Neuron (in vitro differentiated cells): ENCODE results near the gene GAPVD1.
"Not testable (repeated sequence)": the region's sequence is repeated elsewhere in the genome, so short reads cannot be mapped to it uniquely, and the experiment has no call there.

Experiments
- H2AFZ ChIP-seq: one replicate; pipeline ENCODE4 v1.6.1; 2013; ENCODE audit warnings: low read depth, mild to moderate bottlenecking, inconsistent platforms, low read length, moderate library complexity
- H3K27me3 ChIP-seq: one replicate; pipeline ENCODE4 v1.6.1; 2013; ENCODE audit warnings: low read length; ENCODE audit not compliant: insufficient read depth
- H3K36me3 ChIP-seq: one replicate; pipeline ENCODE4 v1.6.1; 2013; ENCODE audit warnings: low read length; ENCODE audit not compliant: insufficient read depth
- H3K4me1 ChIP-seq: one replicate; pipeline ENCODE4 v1.6.1; 2013; ENCODE audit warnings: low read length; ENCODE audit not compliant: insufficient read depth
- H3K4me3 ChIP-seq: 2 replicates; pipeline ENCODE4 v1.5.1; 2013; ENCODE audit warnings: mild to moderate bottlenecking, low read length, moderate library complexity
- H3K9me3 ChIP-seq: one replicate; pipeline ENCODE4 v1.6.1; 2013; ENCODE audit warnings: low read length

GAPVD1 gene

DNA sequence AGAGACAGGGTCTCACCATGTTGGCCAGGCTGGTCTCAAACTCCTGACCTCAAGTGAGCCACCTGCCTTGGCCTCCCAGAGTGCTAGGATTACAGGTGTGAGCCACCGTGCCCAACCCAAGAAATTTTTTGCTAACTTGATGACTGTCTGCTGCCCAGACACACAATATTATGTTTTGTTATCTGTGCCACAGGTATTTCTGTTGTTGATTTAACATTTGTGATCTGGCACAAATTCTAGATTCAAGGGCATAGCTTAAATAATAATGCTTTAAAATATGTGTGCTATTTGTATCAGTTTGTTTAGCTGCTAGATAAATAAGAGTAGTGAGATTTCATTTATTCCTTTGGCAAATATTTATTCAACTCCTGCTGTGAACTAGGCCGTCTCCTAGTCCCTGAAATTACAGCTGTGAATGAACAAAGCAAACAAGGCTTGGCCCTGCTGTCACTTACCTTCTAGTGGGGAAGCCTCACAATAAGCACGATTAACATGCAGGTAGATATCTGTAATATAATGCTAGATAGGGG is 35.3 kb downstream of the GAPVD1 start:
- H3K9me3 ChIP-seq = no peaks in the 10 kb centered on the region
- H3K27me3 ChIP-seq = no peaks in the 10 kb centered on the region
- no peaks in the 10 kb centered on the region for H3K4me1 ChIP-seq
- H3K4me3 ChIP-seq = no peak overlapping the region
- H3K36me3 ChIP-seq = peaks cover 12% of the 10 kb centered on the region
- no peak overlapping the region for H2AFZ ChIP-seq

DNA sequence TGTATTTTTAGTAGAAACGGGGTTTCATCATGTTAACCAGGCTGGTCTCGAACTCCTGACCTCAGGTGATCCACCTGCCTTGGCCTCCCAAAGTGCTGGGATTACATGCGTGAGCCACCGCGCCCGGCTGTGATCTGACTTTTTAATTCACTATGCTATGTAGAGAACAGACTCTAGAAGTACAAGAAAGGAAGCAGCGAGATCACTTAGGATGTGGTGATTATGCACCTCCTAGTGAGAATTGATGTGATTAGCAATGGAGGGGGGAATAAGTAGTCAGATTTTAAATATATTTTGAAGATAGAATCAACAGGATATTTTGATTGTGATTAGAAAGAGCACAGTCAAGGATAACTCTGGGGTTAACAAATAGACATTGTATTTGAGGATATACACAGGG is 36.3 kb downstream of the GAPVD1 start:
- peaks cover 22% of the 10 kb centered on the region for H3K36me3 ChIP-seq
- H3K27me3 ChIP-seq = no peaks in the 10 kb centered on the region
- no peak overlapping the region for H2AFZ ChIP-seq

DNA sequence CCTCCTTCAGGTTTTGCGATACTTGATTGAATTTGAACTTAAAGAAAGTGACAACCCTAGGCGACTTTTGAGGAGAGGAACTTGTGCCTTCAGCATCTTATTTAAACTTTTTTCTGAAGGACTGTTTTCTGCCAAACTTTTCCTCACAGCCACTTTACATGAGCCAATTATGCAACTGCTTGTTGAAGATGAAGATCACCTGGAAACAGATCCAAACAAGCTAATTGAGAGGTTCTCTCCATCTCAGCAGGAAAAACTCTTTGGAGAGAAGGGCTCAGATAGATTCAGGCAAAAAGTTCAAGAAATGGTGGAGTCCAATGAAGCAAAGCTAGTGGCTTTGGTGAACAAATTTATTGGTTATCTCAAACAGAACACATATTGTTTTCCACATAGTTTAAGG is 40.6 kb downstream of the GAPVD1 start:
- no peaks in the 10 kb centered on the region for H3K27me3 ChIP-seq

More for the DNA sequence above, 36.3 kb downstream of the GAPVD1 start:
- Histone ChIP-seq H3K4me3 (no peak overlapping the region), H3K4me1 (no peaks in the 10 kb centered on the region), H3K9me3 (no peaks in the 10 kb centered on the region)

DNA sequence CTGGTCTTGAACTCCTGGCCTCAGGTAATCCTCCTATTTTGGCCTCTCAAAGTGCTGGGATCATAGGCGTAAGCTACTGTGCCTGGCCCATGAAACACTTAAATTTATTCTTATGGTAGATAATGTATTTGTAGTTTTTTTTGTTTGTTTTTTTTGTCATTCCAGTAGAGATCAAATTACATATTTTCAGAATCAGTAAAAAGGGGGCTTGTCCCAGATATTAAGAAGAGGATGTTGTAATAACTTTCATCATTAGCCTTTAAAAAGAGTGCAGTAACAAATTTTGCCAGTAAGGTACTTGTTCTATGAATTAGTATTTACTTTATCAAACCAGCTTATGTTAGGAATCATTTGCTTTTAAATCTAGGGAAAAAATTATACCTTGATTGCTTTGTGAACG is 42.6 kb downstream of the GAPVD1 start:
- Histone ChIP-seq H3K4me1 (no peaks in the 10 kb centered on the region), H2AFZ (no peak overlapping the region), H3K27me3 (no peaks in the 10 kb centered on the region), H3K36me3 (peaks cover 61% of the 10 kb centered on the region), H3K4me3 (no peak overlapping the region), H3K9me3 (no peaks in the 10 kb centered on the region)

More for the DNA sequence above, 40.6 kb downstream of the GAPVD1 start:
- no peak overlapping the region for H2AFZ ChIP-seq
- H3K4me3 ChIP-seq = no peak overlapping the region
- peaks cover 49% of the 10 kb centered on the region for H3K36me3 ChIP-seq
- no peaks in the 10 kb centered on the region for H3K4me1 ChIP-seq
- H3K9me3 ChIP-seq = no peaks in the 10 kb centered on the region

DNA sequence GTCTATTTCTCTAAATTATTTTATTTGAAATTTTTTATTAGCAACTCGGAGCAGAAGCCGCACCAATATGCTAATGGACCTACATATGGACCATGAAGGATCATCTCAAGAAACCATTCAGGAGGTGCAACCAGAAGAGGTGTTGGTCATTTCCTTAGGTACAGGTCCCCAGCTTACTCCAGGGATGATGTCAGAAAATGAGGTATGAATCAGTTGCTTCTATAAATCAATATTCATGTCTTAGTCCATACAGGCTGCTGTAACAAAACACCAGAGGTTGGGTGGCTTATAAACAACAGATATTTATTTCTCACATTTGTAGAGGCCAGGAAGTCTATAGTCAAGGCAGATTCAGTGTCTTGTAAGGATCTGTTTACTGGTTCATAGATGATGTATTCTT is 50.8 kb downstream of the GAPVD1 start:
- H3K27me3 ChIP-seq = no peaks in the 10 kb centered on the region
- no peaks in the 10 kb centered on the region for H3K4me1 ChIP-seq
- no peak overlapping the region for H2AFZ ChIP-seq
- H3K36me3 ChIP-seq = peaks cover 44% of the 10 kb centered on the region
- H3K9me3 ChIP-seq = peaks cover 11% of the 10 kb centered on the region
- H3K4me3 ChIP-seq = no peak overlapping the region

DNA sequence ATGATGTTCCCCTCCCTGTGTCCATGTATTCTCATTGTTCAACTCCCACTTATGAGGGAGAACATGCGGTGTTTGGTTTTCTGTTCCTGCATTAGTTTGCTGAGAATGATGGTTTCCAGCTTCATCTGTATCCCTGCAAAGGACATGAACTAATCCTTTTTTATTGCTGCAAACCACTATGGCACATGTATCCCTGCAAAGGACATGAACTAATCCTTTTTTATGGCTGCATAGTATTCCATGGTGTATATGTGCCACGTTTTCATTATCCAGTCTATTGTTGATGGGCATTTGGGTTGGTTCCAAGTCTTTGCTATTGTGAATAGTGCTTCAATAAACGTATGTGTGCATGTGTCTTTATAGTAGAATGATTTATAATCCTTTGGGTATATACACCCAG is 54.7 kb downstream of the GAPVD1 start:
- not testable (repeated sequence) for H3K4me3 ChIP-seq, H3K27me3 ChIP-seq, H2AFZ ChIP-seq, H3K4me1 ChIP-seq
- Histone ChIP-seq H3K9me3 (peaks cover 19% of the 10 kb centered on the region), H3K36me3 (peaks cover 40% of the 10 kb centered on the region)

DNA sequence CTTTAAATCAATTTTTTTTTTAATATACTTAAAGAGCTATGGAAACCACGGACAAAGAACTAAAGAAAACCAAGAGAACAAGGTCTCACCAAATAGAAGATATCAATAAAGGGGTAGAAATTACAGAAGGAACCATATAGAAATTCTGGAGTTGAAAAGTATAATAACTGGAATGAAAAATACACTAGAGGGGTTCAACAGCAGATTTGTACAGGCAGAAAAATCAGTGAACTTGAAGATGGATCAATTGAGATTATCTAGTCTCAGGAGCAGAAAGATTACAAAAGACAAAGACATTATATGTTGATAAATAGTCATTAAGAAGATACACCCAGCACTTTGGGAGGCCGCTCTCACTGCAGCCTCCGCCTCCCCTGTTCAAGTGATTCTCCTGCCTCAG is 56.1 kb downstream of the GAPVD1 start:
- no peak overlapping the region for H2AFZ ChIP-seq
- no peaks in the 10 kb centered on the region for H3K4me1 ChIP-seq
- H3K27me3 ChIP-seq = no peaks in the 10 kb centered on the region
- peaks cover 37% of the 10 kb centered on the region for H3K36me3 ChIP-seq
- no peak overlapping the region for H3K4me3 ChIP-seq
- H3K9me3 ChIP-seq = peaks cover 19% of the 10 kb centered on the region

DNA sequence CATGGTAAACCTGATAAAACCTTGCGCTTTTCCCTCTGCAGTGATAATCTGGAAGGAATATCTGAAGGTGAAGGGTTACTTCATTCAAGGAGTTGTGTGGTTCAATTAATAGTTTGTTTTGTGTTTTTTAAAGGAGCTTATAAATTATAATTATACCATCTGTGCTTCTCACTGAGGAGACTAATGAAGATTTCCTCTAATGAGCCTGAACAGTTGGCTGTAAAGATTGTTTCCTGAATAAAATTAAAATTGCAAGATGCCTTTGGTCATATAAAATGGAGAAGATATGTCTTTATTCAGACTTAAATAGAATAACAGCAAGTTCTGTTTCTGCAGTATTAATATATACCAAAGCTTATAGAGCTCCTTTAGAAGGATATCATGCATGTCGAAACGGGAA is 59.9 kb downstream of the GAPVD1 start:
- H3K9me3 ChIP-seq = peaks cover 10% of the 10 kb centered on the region
- no peaks in the 10 kb centered on the region for H3K27me3 ChIP-seq
- no peaks in the 10 kb centered on the region for H3K4me1 ChIP-seq
- no peak overlapping the region for H3K4me3 ChIP-seq
- H3K36me3 ChIP-seq = peaks cover 35% of the 10 kb centered on the region
- H2AFZ ChIP-seq = no peak overlapping the region

DNA sequence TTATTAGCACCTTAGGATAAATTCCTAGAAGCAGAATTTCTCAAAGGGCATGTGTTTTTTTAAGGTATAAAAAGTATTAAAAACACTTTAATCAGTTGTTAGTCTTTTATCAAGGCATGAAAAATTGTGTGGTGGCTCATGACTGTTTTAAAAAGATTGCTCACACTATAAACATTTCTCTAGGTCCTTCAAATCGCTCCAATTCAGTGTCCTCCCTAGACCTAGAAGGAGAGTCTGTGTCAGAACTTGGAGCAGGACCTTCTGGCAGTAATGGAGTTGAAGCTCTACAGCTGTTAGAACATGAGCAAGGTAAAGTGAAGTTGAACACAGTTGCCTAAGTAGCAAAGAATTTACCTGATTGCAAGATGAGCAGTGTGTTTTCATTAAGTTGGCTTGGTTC is 62.0 kb downstream of the GAPVD1 start:
- Histone ChIP-seq H3K36me3 (peaks cover 37% of the 10 kb centered on the region), H3K9me3 (peaks cover under 1% of the 10 kb centered on the region)

DNA sequence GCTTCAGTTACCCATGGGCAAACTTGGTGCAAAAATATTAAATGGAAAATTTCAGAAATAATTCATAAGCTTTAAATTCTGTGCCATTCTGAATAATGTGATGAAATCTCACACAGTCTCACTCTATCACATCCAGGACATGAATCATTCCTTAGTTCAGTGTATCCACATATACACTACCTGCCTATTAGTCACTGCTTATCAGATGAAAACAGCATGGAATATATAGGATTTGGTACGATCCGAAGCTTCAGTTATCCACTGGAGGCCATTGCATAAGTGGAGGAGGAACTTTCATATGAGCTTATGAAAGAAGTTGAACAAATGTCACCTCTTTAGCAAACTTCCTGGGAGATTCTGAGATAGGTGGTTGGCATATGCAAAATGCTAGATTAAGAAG is 64.2 kb downstream of the GAPVD1 start:
- H2AFZ ChIP-seq = no peak overlapping the region
- H3K4me1 ChIP-seq = no peaks in the 10 kb centered on the region
- peaks cover 50% of the 10 kb centered on the region for H3K36me3 ChIP-seq

More for the DNA sequence above, 62.0 kb downstream of the GAPVD1 start:
- no peak overlapping the region for H2AFZ ChIP-seq
- no peak overlapping the region for H3K4me3 ChIP-seq
- no peaks in the 10 kb centered on the region for H3K27me3 ChIP-seq
- no peaks in the 10 kb centered on the region for H3K4me1 ChIP-seq

DNA sequence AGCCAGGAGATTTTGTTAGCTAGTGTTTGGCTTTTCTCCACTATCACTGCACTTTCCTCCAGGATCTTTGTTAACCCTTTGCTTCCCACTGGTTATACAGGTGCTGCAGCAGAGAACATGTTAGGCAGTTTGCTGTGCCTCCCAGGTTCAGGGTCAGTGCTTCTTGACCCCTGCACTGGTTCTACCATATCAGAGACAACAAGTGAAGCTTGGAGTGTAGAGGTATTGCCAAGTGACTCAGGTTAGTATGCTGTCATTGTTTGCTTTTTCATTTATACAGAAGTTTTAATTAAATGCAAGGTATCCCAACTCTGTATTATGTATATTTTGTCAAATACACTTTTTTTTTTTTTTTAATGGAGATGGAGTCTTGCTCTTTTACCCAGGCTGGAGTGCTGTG is 68.4 kb downstream of the GAPVD1 start:
- H3K36me3 ChIP-seq = peaks cover 72% of the 10 kb centered on the region
- no peaks in the 10 kb centered on the region for H3K4me1 ChIP-seq
- no peak overlapping the region for H3K4me3 ChIP-seq
- H3K9me3 ChIP-seq = no peaks in the 10 kb centered on the region
- H2AFZ ChIP-seq = no peak overlapping the region
- H3K27me3 ChIP-seq = no peaks in the 10 kb centered on the region

More for the DNA sequence above, 64.2 kb downstream of the GAPVD1 start:
- H3K4me3 ChIP-seq = no peak overlapping the region
- H3K9me3 ChIP-seq = no peaks in the 10 kb centered on the region
- H3K27me3 ChIP-seq = no peaks in the 10 kb centered on the region

DNA sequence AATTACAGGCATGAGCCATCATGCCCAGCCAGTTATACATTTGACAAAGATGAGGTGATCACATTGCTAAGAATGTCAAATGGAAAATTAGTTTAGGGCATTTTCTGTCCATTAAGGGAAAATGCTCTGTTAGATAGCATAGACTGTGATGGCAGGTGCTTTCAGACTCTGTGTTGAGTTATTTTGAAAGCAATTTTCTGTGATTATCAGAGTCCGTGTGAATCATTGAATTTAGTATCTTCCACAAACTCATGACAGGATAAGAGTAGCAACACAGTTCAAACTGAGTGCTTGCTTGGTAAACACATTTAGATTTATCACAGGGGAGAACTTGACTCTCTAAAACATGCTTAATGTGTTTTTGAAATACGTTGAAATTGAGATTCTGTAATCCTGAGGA is 69.0 kb downstream of the GAPVD1 start:
- no peaks in the 10 kb centered on the region for H3K9me3 ChIP-seq
- no peak overlapping the region for H3K4me3 ChIP-seq
- peaks cover 71% of the 10 kb centered on the region for H3K36me3 ChIP-seq
- H3K4me1 ChIP-seq = no peaks in the 10 kb centered on the region
- no peaks in the 10 kb centered on the region for H3K27me3 ChIP-seq
- H2AFZ ChIP-seq = no peak overlapping the region

DNA sequence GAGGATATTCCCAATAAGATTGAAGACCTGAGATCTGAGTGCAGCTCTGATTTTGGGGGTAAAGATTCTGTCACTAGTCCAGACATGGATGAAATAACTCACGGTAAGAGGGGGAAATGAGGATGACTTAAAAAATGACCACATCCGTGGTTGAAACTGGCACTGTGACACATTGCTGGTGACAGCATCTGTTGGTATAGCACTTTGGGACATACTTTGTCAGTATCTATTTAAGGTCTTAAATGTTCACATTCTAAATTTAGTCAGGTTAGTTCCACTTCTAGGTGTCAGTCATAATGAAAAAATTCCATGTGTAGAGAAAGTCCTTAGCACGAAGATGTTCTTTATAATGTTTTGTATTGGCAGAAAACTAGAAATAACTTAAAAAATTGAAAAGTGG is 70.9 kb downstream of the GAPVD1 start:
- H3K36me3 ChIP-seq = peaks cover 69% of the 10 kb centered on the region

DNA sequence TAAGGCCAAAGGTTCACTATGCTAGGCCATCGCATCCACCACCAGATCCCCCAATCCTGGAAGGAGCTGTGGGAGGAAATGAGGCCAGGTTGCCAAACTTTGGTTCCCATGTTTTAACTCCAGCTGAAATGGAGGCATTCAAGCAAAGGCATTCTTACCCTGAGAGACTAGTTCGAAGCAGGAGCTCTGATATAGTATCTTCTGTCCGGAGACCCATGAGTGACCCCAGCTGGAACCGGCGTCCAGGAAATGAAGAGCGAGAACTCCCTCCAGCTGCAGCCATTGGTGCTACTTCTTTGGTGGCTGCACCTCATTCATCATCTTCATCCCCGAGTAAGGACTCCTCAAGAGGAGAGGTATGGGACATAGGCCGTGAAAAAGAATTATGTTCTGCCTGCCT is 75.6 kb downstream of the GAPVD1 start:
- Histone ChIP-seq H3K27me3 (no peaks in the 10 kb centered on the region), H3K36me3 (peaks cover 70% of the 10 kb centered on the region)

More for the DNA sequence above, 70.9 kb downstream of the GAPVD1 start:
- H2AFZ ChIP-seq = no peak overlapping the region
- H3K4me1 ChIP-seq = no peaks in the 10 kb centered on the region
- H3K9me3 ChIP-seq = no peaks in the 10 kb centered on the region
- H3K4me3 ChIP-seq = no peak overlapping the region
- H3K27me3 ChIP-seq = no peaks in the 10 kb centered on the region

More for the DNA sequence above, 75.6 kb downstream of the GAPVD1 start:
- no peak overlapping the region for H3K4me3 ChIP-seq
- no peaks in the 10 kb centered on the region for H3K4me1 ChIP-seq
- H2AFZ ChIP-seq = no peak overlapping the region
- H3K9me3 ChIP-seq = no peaks in the 10 kb centered on the region
